ENCODE results near the gene MTRF1L. TPM values are rescaled to one million over a fixed set of nuclear protein-coding genes. Genes with fewer than 3 reads are reported as not detected.

MTRF1L gene
- total and polyA plus RNA-seq, 2 of the 8 experiments (the other 6 are each of a cell fraction or from before 2014, with no cell fraction given), result 4.5 to 26.5 TPM

DNA sequence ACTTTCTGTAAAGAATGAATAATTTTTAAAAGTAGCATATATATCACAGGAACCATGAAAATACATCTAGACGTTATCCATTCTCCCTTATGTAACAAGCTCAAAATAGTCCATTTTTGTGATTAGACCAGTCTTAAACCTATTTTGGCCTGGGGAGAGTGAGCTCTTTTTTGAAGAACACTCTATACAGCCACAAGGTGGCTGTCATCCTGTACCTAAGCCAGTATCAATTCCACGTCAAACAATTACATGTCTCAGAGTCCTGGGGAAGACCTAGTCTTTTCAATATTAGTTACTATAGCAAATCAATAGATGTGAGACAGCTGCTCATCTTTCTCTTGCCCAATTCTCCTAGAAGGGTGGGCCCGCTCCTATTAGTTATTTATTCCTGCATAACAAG is 48.1 kb downstream of the MTRF1L start (continued):
- TF ChIP-seq CHD7 (IDR thresholded peaks at IDR 0.05; ENCODE audit: insufficient replicate concordance, low read length) (no peak), SP1 (IDR thresholded peaks at IDR 0.05; ENCODE audit: low read depth, low read length) (no peak), SAP30 (IDR thresholded peaks at IDR 0.05; ENCODE audit: insufficient read depth, insufficient replicate concordance, low read length) (no peak), SP2 (IDR thresholded peaks at IDR 0.05; ENCODE audit: low read length) (no peak), CTCF (IDR thresholded peaks at IDR 0.05; ENCODE audit: control extremely low read depth in 1 of 3, insufficient read depth in 1 of 3, low read depth in 1 of 3, low read length in 3 of 3) (0 out of 4 replicates have a peak, but pooled peaks of 1 of the 3 experiments have one; percentile 7), BACH1 (IDR thresholded peaks at IDR 0.05; ENCODE audit: low read length) (no peak), CBX5 (IDR thresholded peaks at IDR 0.05; ENCODE audit: low read depth, low read length) (no peak), TCF12 (IDR thresholded peaks at IDR 0.05; ENCODE audit: low read depth, low read length) (no peak), SP4 (IDR thresholded peaks at IDR 0.05; ENCODE audit: low read length) (no peak), POU5F1 (IDR thresholded peaks at IDR 0.05; ENCODE audit: low read depth, low read length) (no peak)

All from H1 (cell line).